Osteoblast (primary cell): ENCODE data around the gene TTC39B. TPM values are rescaled to one million over a fixed set of nuclear protein-coding genes. Genes with fewer than 3 reads are reported as not detected.
"Not testable (repeated sequence)": the region's sequence is repeated elsewhere in the genome, so short reads cannot be mapped to it uniquely, and the experiment has no call there.

ENCODE experiments used
- DNase-seq: peaks from one replicate; pipeline ENCODE4 v3.0.0; 2011; ENCODE audit warnings: low spot score, mixed read lengths; ENCODE audit not compliant: insufficient read length; ENCODE audit errors: missing footprints
- H2AFZ ChIP-seq: 2 replicates; pipeline ENCODE4 v1.6.0; 2011; ENCODE audit warnings: mild to moderate bottlenecking, low read length
- H3K27ac ChIP-seq: 2 replicates; pipeline ENCODE4 v1.5.1; 2011; ENCODE audit warnings: mild to moderate bottlenecking, low read depth, low read length, moderate library complexity
- H3K27me3 ChIP-seq: 2 replicates; pipeline ENCODE4 v1.6.0; 2012; ENCODE audit warnings: mild to moderate bottlenecking, control low read depth, inconsistent platforms, low read length, moderate library complexity; ENCODE audit not compliant: insufficient read depth
- H3K36me3 ChIP-seq: 2 replicates; pipeline ENCODE4 v1.5.1; 2011; ENCODE audit warnings: mild to moderate bottlenecking, low read length, control low read depth, moderate library complexity; ENCODE audit not compliant: insufficient read depth
- H3K4me1 ChIP-seq: 2 replicates; pipeline ENCODE4 v1.5.1; 2011; ENCODE audit warnings: mild to moderate bottlenecking, low read length, control low read depth, moderate library complexity; ENCODE audit not compliant: insufficient read depth
- H3K4me2 ChIP-seq: 2 replicates; pipeline ENCODE4 v1.6.0; 2011; ENCODE audit warnings: mild to moderate bottlenecking, low read length; ENCODE audit not compliant: insufficient read depth
- H3K4me3 ChIP-seq: fragments of 200-600 bp; sonication (generic); 3 replicates; pipeline ENCODE4 v1.5.1; 2012; ENCODE audit warnings: mild to moderate bottlenecking, low read length, inconsistent platforms; ENCODE audit not compliant: insufficient read depth
- H3K79me2 ChIP-seq: 2 replicates; pipeline ENCODE4 v1.6.0; 2012; ENCODE audit warnings: mild to moderate bottlenecking, low read length, control low read depth, inconsistent platforms; ENCODE audit not compliant: insufficient read depth
- H3K9me3 ChIP-seq: 2 replicates; pipeline ENCODE4 v1.5.1; 2011; ENCODE audit warnings: low read depth, low read length, control low read depth
- H4K20me1 ChIP-seq: 2 replicates; pipeline ENCODE4 v1.6.0; 2012; ENCODE audit warnings: mild to moderate bottlenecking, low read length, control low read depth; ENCODE audit not compliant: insufficient read depth
- total RNA-seq: library from RNA; depleted of rRNA; stranded (reverse); fragments of >200 nt; gene quantifications from 2 replicates; pipeline ENCODE4 v1.2.3, GENCODE V29; 2012
- TF ChIP-seq, protein P1 (sequence below): IDR thresholded peaks from 2 replicates; pipeline ENCODE4 v1.5.1; 2011; ENCODE audit warnings: mild to moderate bottlenecking, low read depth, low read length, moderate library complexity; ENCODE audit errors: extremely low read depth

Gene TTC39B
- total RNA-seq, 1 donor = 18.5 TPM

GRCh38 chr9:15239816-15240215 lies 67.2 kb downstream of the TTC39B start:
- H3K79me2 ChIP-seq = peaks cover 30% of the 10 kb centered on the region
- no peaks in the 10 kb centered on the region for H3K36me3 ChIP-seq
- peak; percentile 80 for DNase-seq
- peaks cover 33% of the 10 kb centered on the region for H3K4me1 ChIP-seq
- H3K27ac ChIP-seq = peak overlapping the region; percentile 24
- no peaks in the 10 kb centered on the region for H4K20me1 ChIP-seq
- H2AFZ ChIP-seq = no peak overlapping the region
- no peaks in the 10 kb centered on the region for H3K9me3 ChIP-seq
- H3K4me3 ChIP-seq = no peak overlapping the region
- no peak overlapping the region for H3K4me2 ChIP-seq
- TF ChIP-seq, protein P1, sequence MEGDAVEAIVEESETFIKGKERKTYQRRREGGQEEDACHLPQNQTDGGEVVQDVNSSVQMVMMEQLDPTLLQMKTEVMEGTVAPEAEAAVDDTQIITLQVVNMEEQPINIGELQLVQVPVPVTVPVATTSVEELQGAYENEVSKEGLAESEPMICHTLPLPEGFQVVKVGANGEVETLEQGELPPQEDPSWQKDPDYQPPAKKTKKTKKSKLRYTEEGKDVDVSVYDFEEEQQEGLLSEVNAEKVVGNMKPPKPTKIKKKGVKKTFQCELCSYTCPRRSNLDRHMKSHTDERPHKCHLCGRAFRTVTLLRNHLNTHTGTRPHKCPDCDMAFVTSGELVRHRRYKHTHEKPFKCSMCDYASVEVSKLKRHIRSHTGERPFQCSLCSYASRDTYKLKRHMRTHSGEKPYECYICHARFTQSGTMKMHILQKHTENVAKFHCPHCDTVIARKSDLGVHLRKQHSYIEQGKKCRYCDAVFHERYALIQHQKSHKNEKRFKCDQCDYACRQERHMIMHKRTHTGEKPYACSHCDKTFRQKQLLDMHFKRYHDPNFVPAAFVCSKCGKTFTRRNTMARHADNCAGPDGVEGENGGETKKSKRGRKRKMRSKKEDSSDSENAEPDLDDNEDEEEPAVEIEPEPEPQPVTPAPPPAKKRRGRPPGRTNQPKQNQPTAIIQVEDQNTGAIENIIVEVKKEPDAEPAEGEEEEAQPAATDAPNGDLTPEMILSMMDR = no peak
- H3K27me3 ChIP-seq = no peaks in the 10 kb centered on the region

- Histone ChIP-seq H3K27ac (no peak overlapping the region), H4K20me1 (no peaks in the 10 kb centered on the region), H3K4me1 (peaks cover 24% of the 10 kb centered on the region), H3K4me2 (no peak overlapping the region), H3K79me2 (peaks cover 30% of the 10 kb centered on the region), H3K36me3 (no peaks in the 10 kb centered on the region), H3K9me3 (no peaks in the 10 kb centered on the region), H2AFZ (no peak overlapping the region), H3K4me3 (no peak overlapping the region), H3K27me3 (no peaks in the 10 kb centered on the region)
- TF ChIP-seq, protein P1 = no peak
- DNase-seq = no peak
These were observed 68.4 kb downstream of the TTC39B start for GRCh38 chr9:15238646-15239045.

GRCh38 chr9:15235658-15236057 lies 71.4 kb downstream of the TTC39B start:
- no peaks in the 10 kb centered on the region for H3K27me3 ChIP-seq
- H3K36me3 ChIP-seq = no peaks in the 10 kb centered on the region
- H3K4me1 ChIP-seq = peaks cover 11% of the 10 kb centered on the region
- no peaks in the 10 kb centered on the region for H4K20me1 ChIP-seq
- peaks cover 28% of the 10 kb centered on the region for H3K79me2 ChIP-seq
- DNase-seq = no peak
- H3K4me3 ChIP-seq = no peak overlapping the region
- H3K9me3 ChIP-seq = no peaks in the 10 kb centered on the region
- H3K4me2 ChIP-seq = no peak overlapping the region
- TF ChIP-seq, protein P1 = no peak
- no peak overlapping the region for H3K27ac ChIP-seq
- no peak overlapping the region for H2AFZ ChIP-seq

DNA sequence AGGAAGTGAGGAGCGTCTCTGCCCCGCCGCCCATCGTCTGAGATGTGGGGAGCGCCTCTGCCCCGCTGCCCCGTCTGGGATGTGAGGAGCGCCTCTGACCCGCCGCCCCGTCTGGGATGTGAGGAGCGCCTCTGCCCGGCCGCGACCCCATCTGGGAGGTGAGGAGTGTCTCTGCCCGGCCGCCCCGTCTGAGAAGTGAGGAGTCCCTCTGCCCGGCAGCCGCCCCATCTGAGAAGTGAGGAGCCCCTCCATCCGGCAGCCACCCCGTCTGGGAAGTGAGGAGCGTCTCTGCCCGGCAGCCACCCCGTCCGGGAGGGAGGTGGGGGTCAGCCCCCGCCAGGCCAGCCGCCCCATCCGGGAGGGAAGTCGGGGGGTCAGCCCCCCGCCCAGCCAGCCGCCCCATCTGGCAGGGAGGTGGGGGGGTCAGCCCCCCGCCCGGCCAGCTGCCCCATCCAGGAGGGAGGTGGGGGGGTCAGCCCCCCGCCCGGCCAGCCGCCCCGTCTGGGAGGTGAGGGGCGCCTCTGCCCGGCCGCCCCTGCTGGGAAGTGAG lies 73.0 kb downstream of the TTC39B start:
- H3K79me2 ChIP-seq = peaks cover 28% of the 10 kb centered on the region
- not testable (repeated sequence) for H3K27me3 ChIP-seq, H3K36me3 ChIP-seq, H3K27ac ChIP-seq, DNase-seq, H3K9me3 ChIP-seq, H2AFZ ChIP-seq, H3K4me3 ChIP-seq, H4K20me1 ChIP-seq, H3K4me2 ChIP-seq, H3K4me1 ChIP-seq

GRCh38 chr9:15232706-15233280 lies 74.2 kb downstream of the TTC39B start:
- not testable (repeated sequence) for H3K4me1 ChIP-seq, H3K27me3 ChIP-seq, H2AFZ ChIP-seq, H3K27ac ChIP-seq, H4K20me1 ChIP-seq, H3K9me3 ChIP-seq, DNase-seq, H3K4me2 ChIP-seq, H3K36me3 ChIP-seq, H3K4me3 ChIP-seq
- peaks cover 17% of the 10 kb centered on the region for H3K79me2 ChIP-seq
